Lower lobe of right lung (tissue), 2 donors: ENCODE measurements around the gene TGFB3. TPM values are rescaled to one million over a fixed set of nuclear protein-coding genes. Genes with fewer than 3 reads are reported as not detected.

Experiments used
- ATAC-seq, 2 donors: fragments of 200-7000 bp; cut with Tn5 transposase; one replicate each; pipeline ENCODE4 v1.9.1; 2020 to 2022; ENCODE audit warnings: mild to moderate bottlenecking in 2 of 2, moderate library complexity in 2 of 2
- DNase-seq: peaks from one replicate; pipeline ENCODE4 v3.0.0-alpha.2; 2020
- H3K27ac ChIP-seq: fragments of 200-600 bp; one replicate; pipeline ENCODE4 v1.8.0; 2022
- H3K27me3 ChIP-seq: fragments of 200-600 bp; one replicate; pipeline ENCODE4 v1.8.0; 2022; ENCODE audit warnings: low read depth
- H3K36me3 ChIP-seq: fragments of 200-600 bp; one replicate; pipeline ENCODE4 v1.8.0; 2022; ENCODE audit warnings: mild to moderate bottlenecking
- H3K4me1 ChIP-seq: fragments of 200-600 bp; one replicate; pipeline ENCODE4 v1.8.0; 2022
- H3K4me3 ChIP-seq: fragments of 200-600 bp; one replicate; pipeline ENCODE4 v1.8.0; 2022; ENCODE audit warnings: mild to moderate bottlenecking
- H3K9me3 ChIP-seq: fragments of 200-600 bp; one replicate; pipeline ENCODE4 v1.8.0; 2022
- intact Hi-C: fragments of 100-400 bp; cut with DNase I; formaldehyde crosslinking; loops from one replicate; pipeline ENCODE4 v1.11.0; 2022
- total RNA-seq: library from RNA; stranded (reverse); fragmentation: NEBNext Ultra II Directional; extraction: Animal tissue kit (Norgen Biotek cat#: 25700); gene quantifications from one replicate; pipeline ENCODE4 v1.2.1, GENCODE V29; 2021
- TF ChIP-seq, protein P1 (sequence below): fragments of 200-600 bp; IDR thresholded peaks from one replicate; pipeline ENCODE4 v1.8.0; 2022; ENCODE audit warnings: antibody characterized with exemption, mild to moderate bottlenecking
- donor health status: DM: no; HTN: yes; CAD: no; lungs with severe emphysema.

The TGFB3 gene
- total RNA-seq, 1 donor from 2014 or later: 15.7 TPM

DNA sequence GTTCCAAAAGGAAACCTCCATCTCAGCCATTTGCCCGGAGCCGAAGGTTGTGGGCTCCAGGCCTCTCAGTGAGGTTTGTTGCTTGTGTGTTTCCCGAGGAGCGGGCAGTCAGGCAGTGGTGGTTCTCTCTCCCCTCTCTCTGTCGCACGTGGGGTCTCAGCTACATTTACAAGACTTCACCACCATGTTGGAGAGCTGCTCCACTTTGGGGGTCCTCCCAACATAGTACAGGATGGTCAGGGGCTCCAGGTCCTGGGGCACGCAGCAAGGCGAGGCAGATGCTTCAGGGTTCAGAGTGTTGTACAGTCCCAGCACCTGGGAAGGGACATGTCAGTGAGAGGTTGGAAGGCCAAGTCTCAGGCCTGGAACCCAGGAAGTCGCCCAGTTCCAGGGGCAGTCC lies 22.8 kb downstream of the TGFB3 start:
- no peak for ATAC-seq

DNA sequence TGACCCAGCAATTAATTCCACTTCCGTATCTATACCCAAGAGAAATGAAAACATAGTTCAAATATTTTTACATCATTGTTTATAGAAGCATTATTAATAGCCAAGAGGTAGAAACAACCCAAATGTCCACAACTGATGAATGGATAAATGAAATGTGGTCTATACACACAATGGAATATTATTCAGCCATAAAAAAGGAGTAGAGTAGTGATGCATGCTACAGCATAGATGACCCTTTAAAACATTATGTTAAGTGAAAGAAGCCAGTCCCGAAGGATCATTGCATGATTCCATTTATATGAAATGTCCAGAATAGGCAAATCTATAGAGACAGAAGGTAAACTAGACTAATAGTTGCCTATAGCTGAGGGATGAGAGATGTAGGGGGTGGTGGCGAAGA lies 29.3 kb downstream of the TGFB3 start:
- peaks cover 8% of the 10 kb centered on the region for H3K36me3 ChIP-seq
- no peak for ATAC-seq
- H3K9me3 ChIP-seq: no peaks in the 10 kb centered on the region
- no peak for DNase-seq
- intact Hi-C loops: no loop called here
- no peak overlapping the region for H3K27ac ChIP-seq
- TF ChIP-seq, protein P1, sequence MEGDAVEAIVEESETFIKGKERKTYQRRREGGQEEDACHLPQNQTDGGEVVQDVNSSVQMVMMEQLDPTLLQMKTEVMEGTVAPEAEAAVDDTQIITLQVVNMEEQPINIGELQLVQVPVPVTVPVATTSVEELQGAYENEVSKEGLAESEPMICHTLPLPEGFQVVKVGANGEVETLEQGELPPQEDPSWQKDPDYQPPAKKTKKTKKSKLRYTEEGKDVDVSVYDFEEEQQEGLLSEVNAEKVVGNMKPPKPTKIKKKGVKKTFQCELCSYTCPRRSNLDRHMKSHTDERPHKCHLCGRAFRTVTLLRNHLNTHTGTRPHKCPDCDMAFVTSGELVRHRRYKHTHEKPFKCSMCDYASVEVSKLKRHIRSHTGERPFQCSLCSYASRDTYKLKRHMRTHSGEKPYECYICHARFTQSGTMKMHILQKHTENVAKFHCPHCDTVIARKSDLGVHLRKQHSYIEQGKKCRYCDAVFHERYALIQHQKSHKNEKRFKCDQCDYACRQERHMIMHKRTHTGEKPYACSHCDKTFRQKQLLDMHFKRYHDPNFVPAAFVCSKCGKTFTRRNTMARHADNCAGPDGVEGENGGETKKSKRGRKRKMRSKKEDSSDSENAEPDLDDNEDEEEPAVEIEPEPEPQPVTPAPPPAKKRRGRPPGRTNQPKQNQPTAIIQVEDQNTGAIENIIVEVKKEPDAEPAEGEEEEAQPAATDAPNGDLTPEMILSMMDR: no peak
- H3K4me3 ChIP-seq: no peak overlapping the region
- H3K4me1 ChIP-seq: no peaks in the 10 kb centered on the region
- H3K27me3 ChIP-seq: no peaks in the 10 kb centered on the region

More for the DNA sequence above, 22.8 kb downstream of the TGFB3 start:
- intact Hi-C loops: no loop called here
- no peak for DNase-seq
- Histone ChIP-seq H3K4me3 (no peak overlapping the region), H3K27ac (no peak overlapping the region), H3K4me1 (no peaks in the 10 kb centered on the region), H3K9me3 (no peaks in the 10 kb centered on the region), H3K36me3 (peaks cover 37% of the 10 kb centered on the region), H3K27me3 (no peaks in the 10 kb centered on the region)
- TF ChIP-seq, protein P1: no peak

DNA sequence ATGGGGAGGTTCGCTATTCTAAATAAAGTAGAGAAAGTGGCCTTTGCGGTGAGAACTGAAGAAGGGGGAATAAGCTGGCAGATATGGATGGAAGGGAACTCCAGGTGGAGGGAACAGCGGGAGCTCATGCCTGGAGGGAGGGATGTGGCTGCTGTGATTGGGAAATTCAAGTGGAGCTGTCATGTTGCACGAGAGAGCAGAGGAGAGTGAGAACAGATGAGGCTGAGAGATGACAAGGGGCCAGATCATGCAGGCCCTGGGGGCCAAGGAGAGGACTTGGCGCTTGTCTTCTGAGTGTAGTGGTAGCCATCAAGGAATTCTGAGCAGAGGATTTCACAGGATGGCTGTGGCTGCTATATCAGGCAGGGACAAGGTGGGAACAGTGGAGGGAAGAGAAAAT lies 35.0 kb downstream of the TGFB3 start:
- Histone ChIP-seq H3K27me3 (no peaks in the 10 kb centered on the region), H3K9me3 (no peaks in the 10 kb centered on the region), H3K4me3 (no peak overlapping the region), H3K36me3 (no peaks in the 10 kb centered on the region), H3K27ac (no peak overlapping the region), H3K4me1 (no peaks in the 10 kb centered on the region)
- TF ChIP-seq, protein P1: no peak
- no peak for ATAC-seq
- DNase-seq: no peak
- intact Hi-C loops: no loop called here

DNA sequence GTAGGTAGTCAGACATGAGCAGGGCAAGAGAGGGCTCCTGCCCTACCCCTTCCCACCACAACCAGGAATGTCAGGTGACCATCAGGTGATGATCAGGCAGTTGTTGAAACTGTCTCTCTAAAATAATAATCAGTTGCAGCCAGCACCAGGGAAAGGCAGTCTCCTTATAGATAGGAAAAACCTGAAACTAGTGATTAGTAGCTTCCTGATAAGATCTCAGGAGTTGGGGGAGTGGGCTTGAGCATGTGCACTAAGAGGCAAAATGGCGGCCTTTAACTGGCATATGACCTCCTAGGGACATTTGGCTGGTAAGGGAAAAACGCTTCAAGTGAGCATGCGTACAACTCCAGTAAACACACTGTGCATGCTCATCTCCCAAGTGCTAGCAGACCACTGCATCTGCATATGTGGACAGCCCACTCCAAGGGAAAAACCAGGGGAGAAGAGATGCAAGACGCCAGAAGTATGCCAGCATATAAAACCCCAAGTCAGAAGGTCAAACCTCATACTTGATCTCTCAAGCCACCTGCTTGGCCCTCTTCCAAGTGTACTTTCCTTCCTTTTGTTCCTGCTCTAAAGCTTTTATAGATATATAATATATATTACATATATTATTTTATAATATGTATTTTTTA lies 37.1 kb downstream of the TGFB3 start:
- Histone ChIP-seq H3K27me3 (no peaks in the 10 kb centered on the region), H3K36me3 (no peaks in the 10 kb centered on the region), H3K4me3 (no peak overlapping the region), H3K4me1 (no peaks in the 10 kb centered on the region), H3K9me3 (no peaks in the 10 kb centered on the region), H3K27ac (no peak overlapping the region)
- no peak for ATAC-seq
- TF ChIP-seq, protein P1: no peak
- no peak for DNase-seq
- intact Hi-C loops: no loop called here

DNA sequence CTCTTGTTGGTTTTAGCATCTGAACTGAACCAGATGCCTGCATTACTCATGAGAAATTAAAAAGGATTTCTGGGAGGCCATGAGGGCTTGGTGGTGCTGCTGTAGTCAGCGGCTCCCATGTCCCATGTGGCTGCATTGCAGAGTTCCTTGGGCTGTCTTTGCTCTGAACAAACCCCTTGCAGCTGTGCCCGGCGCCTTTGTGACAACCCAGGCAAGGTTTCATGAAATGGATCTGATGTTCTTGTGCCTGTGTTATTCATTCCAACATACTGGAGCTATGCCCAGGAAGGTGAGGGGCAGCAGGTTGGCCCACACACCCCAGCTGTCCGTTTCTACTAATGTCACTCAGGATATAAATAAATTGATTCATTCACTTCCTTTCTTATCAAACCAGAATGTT lies 40.8 kb downstream of the TGFB3 start:
- Histone ChIP-seq H3K36me3 (no peaks in the 10 kb centered on the region), H3K4me3 (no peak overlapping the region), H3K4me1 (no peaks in the 10 kb centered on the region), H3K9me3 (no peaks in the 10 kb centered on the region), H3K27me3 (no peaks in the 10 kb centered on the region), H3K27ac (no peak overlapping the region)
- ATAC-seq (no peak), DNase-seq (no peak)
- intact Hi-C loops: no loop called here
- TF ChIP-seq, protein P1: no peak
